ENCODE data around the gene COL24A1.

DNA sequence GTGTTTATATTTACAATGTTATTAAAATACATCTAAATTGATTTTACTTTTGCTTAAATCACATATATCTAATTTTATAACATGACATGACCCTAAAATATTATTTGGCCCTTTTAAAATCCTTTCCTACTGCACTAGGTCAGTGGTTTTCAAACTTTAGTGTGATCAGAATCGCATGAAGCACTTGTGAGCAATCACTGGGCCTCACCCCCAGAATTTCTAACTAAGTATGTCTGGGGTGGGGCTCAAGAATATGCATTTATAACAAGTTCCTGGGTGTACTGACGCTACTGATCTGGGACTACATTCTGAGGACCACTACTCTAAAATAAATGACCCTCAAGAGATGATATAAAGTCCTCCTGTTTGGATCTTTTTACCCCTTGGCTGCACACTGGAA, 8.8 kb downstream of the COL24A1 start:
- TF ChIP-seq, protein P1, sequence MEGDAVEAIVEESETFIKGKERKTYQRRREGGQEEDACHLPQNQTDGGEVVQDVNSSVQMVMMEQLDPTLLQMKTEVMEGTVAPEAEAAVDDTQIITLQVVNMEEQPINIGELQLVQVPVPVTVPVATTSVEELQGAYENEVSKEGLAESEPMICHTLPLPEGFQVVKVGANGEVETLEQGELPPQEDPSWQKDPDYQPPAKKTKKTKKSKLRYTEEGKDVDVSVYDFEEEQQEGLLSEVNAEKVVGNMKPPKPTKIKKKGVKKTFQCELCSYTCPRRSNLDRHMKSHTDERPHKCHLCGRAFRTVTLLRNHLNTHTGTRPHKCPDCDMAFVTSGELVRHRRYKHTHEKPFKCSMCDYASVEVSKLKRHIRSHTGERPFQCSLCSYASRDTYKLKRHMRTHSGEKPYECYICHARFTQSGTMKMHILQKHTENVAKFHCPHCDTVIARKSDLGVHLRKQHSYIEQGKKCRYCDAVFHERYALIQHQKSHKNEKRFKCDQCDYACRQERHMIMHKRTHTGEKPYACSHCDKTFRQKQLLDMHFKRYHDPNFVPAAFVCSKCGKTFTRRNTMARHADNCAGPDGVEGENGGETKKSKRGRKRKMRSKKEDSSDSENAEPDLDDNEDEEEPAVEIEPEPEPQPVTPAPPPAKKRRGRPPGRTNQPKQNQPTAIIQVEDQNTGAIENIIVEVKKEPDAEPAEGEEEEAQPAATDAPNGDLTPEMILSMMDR (IDR thresholded peaks at IDR 0.05) = no peak
- no peak for TF ChIP-seq POLR2A (IDR thresholded peaks at IDR 0.05)
